Middle frontal gyrus (tissue), 1 donor: ENCODE measurements around the gene HTD2.

Source experiments
- DNase-seq: peaks from one replicate; pipeline ENCODE4 v3.0.0-alpha.2; 2015; ENCODE audit warnings: low spot score; ENCODE audit errors: extremely low spot score

The HTD2 gene

DNA sequence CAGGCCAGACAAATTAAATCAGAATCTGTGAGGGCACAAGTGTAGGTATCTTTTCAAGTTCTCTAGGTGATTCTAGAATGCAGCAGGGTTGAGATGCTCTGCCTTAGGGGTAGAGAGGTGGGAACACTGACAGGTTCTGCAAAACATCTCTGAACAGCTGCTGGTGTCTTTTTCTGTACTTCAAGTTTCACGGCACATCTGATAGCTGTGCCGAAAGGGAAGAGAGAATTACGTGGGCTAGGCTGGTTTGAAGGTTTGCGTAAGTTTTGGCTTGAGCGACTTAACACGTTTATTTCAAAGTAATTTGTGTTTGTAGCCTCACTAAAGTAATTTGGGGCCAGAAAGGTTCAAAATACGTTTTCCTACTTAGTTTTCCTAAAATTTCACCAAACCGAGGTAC is 48.9 kb downstream of the HTD2 start:
- DNase-seq, result no peak

DNA sequence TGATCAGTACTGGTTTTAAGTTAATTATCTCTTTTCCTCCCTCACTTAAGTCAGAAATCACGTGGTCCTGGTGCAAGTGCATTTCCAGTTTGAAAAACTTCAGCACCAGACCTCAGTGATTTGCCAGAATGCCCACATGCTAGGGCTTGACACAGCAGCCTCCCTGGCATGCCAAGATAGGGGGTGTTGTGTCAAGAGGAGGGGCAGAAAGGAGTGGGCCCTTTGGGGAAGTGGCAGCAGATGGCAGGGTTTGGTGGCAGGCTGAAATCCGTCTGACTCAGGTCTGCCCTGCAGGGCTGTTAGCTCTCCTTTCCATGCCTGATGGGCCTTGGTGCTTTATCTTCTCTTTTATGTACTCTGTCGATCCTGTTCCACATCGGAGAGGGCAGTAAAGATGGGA is 49.7 kb downstream of the HTD2 start:
- DNase-seq, result no peak

DNA sequence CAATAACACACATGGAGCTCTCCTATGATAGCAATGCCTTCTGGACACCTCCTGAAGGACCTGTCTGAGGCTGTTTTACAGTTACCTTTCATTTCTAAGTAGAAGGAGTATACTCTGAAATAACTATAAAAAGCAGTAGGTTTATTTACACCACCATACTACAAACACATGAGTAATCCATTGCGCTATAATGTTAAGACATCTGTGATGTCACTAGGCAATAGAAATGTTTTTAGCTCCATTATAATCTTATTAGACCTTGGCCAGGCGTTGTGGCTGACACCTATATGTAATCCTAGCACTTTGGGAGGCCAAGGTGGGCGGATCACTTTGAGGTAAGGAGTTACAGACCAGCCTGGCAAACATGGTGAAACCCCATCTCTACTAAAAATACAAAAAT is 51.1 kb downstream of the HTD2 start:
- no peak for DNase-seq

DNA sequence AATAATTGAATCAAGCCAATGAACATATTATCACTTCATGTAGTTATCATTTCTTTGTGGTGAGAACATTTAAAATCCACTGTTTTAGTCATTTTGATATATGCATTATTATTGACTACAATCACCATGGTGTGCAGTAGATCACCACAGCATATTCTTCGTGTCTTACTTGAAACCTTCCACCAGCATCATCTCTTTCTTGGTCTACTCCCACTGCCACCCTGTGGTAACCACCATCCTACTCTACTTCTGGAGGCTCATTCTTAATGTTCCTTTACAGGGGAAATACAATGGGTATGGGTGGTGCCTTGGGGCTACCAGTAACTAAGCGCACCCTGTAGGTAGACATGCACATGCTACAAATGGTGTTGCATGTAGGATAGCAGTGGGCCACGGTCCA is 51.8 kb downstream of the HTD2 start:
- DNase-seq, result no peak

DNA sequence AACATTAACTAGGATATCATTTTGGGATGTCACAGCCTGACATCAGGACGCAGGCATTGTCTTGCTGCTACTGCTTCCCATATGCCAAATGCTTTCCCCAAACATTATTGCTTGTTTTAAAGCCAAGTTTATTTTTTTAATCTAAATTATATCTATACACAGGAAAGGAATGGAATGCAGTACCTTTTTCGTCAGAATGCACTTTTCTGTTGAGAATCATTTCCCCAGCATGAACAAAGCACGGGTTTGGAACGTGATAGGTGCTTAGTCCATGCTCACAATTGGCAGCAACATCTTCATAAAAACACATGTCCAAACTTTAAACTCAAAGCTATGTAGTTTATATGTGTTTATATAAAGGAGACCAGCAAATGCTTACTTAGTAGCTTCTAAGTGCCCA is 52.5 kb downstream of the HTD2 start:
- no peak for DNase-seq

DNA sequence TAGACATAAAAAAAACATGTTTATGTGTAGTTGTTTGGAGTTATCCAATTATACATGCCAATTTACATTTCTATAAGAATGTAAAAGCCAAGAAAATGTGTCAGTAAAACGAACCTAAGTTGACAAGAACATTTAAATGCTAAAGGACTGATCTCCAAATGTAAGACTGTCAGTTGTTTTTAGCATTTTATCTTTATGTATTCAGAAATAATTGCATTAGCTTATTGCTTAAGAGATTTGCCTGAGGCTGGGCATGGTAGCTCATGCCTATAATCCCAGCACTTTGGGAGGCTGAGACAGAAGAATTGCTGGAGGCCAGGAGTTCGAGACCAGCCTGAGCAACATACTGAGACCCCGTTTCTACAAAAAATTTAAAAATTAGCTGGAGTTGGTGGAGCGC is 53.3 kb downstream of the HTD2 start:
- no peak for DNase-seq

DNA sequence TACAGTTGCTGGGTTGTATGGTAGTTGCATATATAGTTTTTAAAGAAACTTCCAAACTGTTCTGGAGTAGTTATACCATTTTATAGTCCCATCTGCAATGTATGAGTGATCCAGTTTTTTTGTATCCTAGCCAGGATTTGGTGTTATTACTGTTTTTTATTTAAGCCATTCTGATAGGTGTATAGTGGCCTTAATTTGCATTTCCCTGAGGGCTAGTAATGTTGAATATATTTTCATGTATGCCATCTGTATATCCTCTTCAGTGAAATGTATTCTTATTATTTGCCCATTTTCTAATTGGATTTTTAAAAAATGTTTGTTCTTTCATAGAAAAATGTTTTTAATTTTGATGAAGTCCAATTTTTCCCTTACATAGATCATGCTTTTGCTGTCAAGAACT is 55.5 kb downstream of the HTD2 start:
- no peak for DNase-seq

DNA sequence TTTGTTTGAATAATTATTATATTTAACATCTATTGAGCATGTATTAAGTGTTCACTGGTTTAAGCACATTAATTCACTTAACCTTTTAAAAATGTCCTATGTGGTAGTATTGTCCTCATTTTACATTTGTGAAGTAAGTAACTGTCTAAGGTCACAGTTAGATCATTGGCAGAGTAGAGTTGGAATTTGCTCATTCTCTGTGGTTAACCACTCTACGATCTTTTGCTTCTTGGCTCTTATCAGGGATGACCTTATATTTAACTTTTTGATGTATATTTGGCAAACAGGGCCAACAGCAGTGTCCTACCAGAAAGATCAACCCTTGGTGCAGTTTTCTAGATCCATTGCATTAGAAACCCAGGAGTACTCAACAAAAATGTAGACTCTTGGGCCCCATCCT is 60.4 kb downstream of the HTD2 start:
- DNase-seq, result no peak

DNA sequence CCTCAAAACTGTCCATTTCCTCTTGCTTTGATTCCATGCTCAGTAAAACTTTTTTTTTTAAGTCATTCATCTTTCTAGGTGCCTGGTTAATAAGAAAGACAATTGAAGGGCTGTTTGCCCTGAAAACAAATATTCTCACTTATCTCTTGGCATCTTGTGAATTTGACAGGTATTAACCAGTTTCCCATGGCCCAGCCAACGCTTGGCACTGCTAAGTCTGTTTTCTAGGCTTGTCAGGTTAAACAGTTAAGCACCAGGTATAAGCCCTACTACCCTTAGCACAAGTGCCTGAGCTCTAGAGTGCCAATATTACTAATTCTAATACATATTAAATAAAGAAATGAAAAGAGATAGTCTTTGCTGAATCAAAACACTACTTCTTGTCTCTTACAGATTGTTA is 62.7 kb downstream of the HTD2 start:
- DNase-seq, result no peak
